RCC 7860 (cell line): ENCODE measurements around the gene SMAD3.

Source experiments
- DNase-seq: peaks from one replicate; pipeline ENCODE4 v3.0.0-alpha.2; 2015; ENCODE audit warnings: low spot score
- FAIRE-seq: peaks from 2 replicates; lab custom pipeline; 2012; peaks lifted over from hg19 to GRCh38; lab: Jason Lieb, UNC

SMAD3 gene

GRCh38 chr15:67192185-67192820 lies 126.9 kb downstream of the SMAD3 start:
- FAIRE-seq (no peak), DNase-seq (no peak)

- no peak for FAIRE-seq
- no peak for DNase-seq
Observed at GRCh38 chr15:67193223-67193990, 128.0 kb downstream of the SMAD3 start.

- DNase-seq (no peak), FAIRE-seq (no peak)
Observed at GRCh38 chr15:67194171-67195114, 129.0 kb downstream of the SMAD3 start.

- no peak for FAIRE-seq
- DNase-seq = no peak
Observed at GRCh38 chr15:67195305-67195704, 129.9 kb downstream of the SMAD3 start.

GRCh38 chr15:67196222-67196621 lies 130.8 kb downstream of the SMAD3 start:
- FAIRE-seq (no peak), DNase-seq (no peak)

GRCh38 chr15:67196672-67197363 lies 131.4 kb downstream of the SMAD3 start:
- FAIRE-seq (peak; percentile 45), DNase-seq (peak; percentile 76)

GRCh38 chr15:67197364-67197695 lies 131.9 kb downstream of the SMAD3 start:
- no peak for FAIRE-seq
- no peak for DNase-seq

- DNase-seq (no peak), FAIRE-seq (no peak)
Observed at GRCh38 chr15:67198157-67198754, 132.9 kb downstream of the SMAD3 start.

GRCh38 chr15:67199391-67199790 lies 134.0 kb downstream of the SMAD3 start:
- FAIRE-seq (no peak), DNase-seq (no peak)

GRCh38 chr15:67199881-67200763 lies 134.7 kb downstream of the SMAD3 start:
- DNase-seq = no peak
- FAIRE-seq = no peak

GRCh38 chr15:67201136-67201535 lies 135.7 kb downstream of the SMAD3 start:
- FAIRE-seq (peak; percentile 76), DNase-seq (peak; percentile 51)

GRCh38 chr15:67202091-67202490 lies 136.7 kb downstream of the SMAD3 start:
- DNase-seq = no peak
- no peak for FAIRE-seq

- no peak for DNase-seq
Observed at GRCh38 chr15:67202991-67203390, 137.6 kb downstream of the SMAD3 start.

GRCh38 chr15:67207555-67208207 lies 142.3 kb downstream of the SMAD3 start:
- DNase-seq (no peak), FAIRE-seq (no peak)

More at GRCh38 chr15:67202991-67203390, 137.6 kb downstream of the SMAD3 start:
- no peak for FAIRE-seq

GRCh38 chr15:67208396-67208795 lies 143.0 kb downstream of the SMAD3 start:
- DNase-seq (no peak), FAIRE-seq (no peak)

- no peak for DNase-seq
- FAIRE-seq = no peak
Observed at GRCh38 chr15:67210555-67211168, 145.3 kb downstream of the SMAD3 start.

- no peak for DNase-seq
- no peak for FAIRE-seq
Observed at GRCh38 chr15:67212684-67213367, 147.4 kb downstream of the SMAD3 start.

- FAIRE-seq = no peak
- no peak for DNase-seq
Observed at GRCh38 chr15:67215102-67215501, 149.7 kb downstream of the SMAD3 start.
